OCI-LY7 (cell line): ENCODE measurements around the gene GSG1. TPM values are rescaled to one million over a fixed set of nuclear protein-coding genes. Genes with fewer than 3 reads are reported as not detected.

Source experiments
- BruUV-seq: library from RNA; stranded (reverse); fragments of 400-500 nt; replicated peaks from 2 replicates; lab custom pipeline; 2021; lab: Mats Ljungman, UMichigan
- CTCF ChIA-PET: fragments of 300-600 bp; sonication (Branson Sonifier 250); formaldehyde crosslinking; loops from one replicate; lab custom pipeline; 2022; ENCODE audit warnings: antibody characterized with exemption; ENCODE audit not compliant: unreplicated experiment; lab: Charles Lee
- POLR2A ChIA-PET: fragments of 300-600 bp; sonication (Branson Sonifier 250); formaldehyde crosslinking; loops from one replicate; lab custom pipeline; 2022; ENCODE audit warnings: antibody characterized with exemption; lab: Charles Lee
- DNase-seq: peaks from one replicate; pipeline ENCODE4 v3.0.0-alpha.2; 2015; ENCODE audit warnings: low spot score
- H2AFZ ChIP-seq: fragments of 200-600 bp; sonication (generic), shearing (Covaris generic); 2 replicates; pipeline ENCODE4 v1.6.1; 2014; ENCODE audit warnings: mild to moderate bottlenecking, antibody characterized with exemption, low read length, moderate library complexity
- H3K27ac ChIP-seq: fragments of 200-600 bp; sonication (generic); 2 replicates; pipeline ENCODE4 v1.5.1; 2014; ENCODE audit warnings: mixed run types, low read depth, mild to moderate bottlenecking, moderate library complexity, low read length, inconsistent platforms; ENCODE audit not compliant: poor library complexity, severe bottlenecking
- H3K36me3 ChIP-seq: fragments of 200-600 bp; sonication (generic); 2 replicates; pipeline ENCODE4 v1.6.1; 2014; ENCODE audit warnings: mild to moderate bottlenecking, antibody characterized with exemption, low read length, moderate library complexity, mixed read lengths; ENCODE audit not compliant: insufficient read depth
- H3K4me1 ChIP-seq: fragments of 200-600 bp; sonication (generic); 2 replicates; pipeline ENCODE4 v1.5.1; 2014; ENCODE audit warnings: mild to moderate bottlenecking, low read length; ENCODE audit not compliant: insufficient read depth, poor library complexity, severe bottlenecking
- H3K4me2 ChIP-seq: fragments of 200-600 bp; sonication (generic); 2 replicates; pipeline ENCODE4 v1.6.1; 2014; ENCODE audit warnings: mild to moderate bottlenecking, low read length
- H3K4me3 ChIP-seq: fragments of 200-600 bp; sonication (generic); 2 replicates; pipeline ENCODE4 v1.5.1; 2014; ENCODE audit warnings: mild to moderate bottlenecking, low read depth, low read length; ENCODE audit not compliant: poor library complexity, severe bottlenecking
- H3K79me2 ChIP-seq: fragments of 200-600 bp; sonication (generic); 2 replicates; pipeline ENCODE4 v1.6.1; 2016; ENCODE audit warnings: low read depth, mild to moderate bottlenecking, low read length, moderate library complexity, mixed read lengths; ENCODE audit not compliant: insufficient read depth
- H3K9me2 ChIP-seq: fragments of 200-600 bp; sonication (generic); 2 replicates; pipeline ENCODE4 v1.6.1; 2016; ENCODE audit warnings: mild to moderate bottlenecking, low read length, mixed read lengths; ENCODE audit not compliant: insufficient read depth
- H3K9me3 ChIP-seq: fragments of 200-600 bp; sonication (generic); 2 replicates; pipeline ENCODE4 v1.6.1; 2014; ENCODE audit warnings: mild to moderate bottlenecking, mixed run types, low read length, mixed read lengths
- H4K20me1 ChIP-seq: fragments of 200-600 bp; sonication (generic); 2 replicates; pipeline ENCODE4 v1.6.1; 2014; ENCODE audit warnings: mild to moderate bottlenecking, antibody characterized with exemption, low read length, moderate library complexity, mixed read lengths; ENCODE audit not compliant: insufficient read depth
- EZH2phosphoT487 ChIP-seq: fragments of 200-600 bp; sonication (generic); IDR thresholded peaks from 2 replicates; pipeline ENCODE4 v1.6.1; 2018; ENCODE audit warnings: low read depth, borderline replicate concordance, mild to moderate bottlenecking, mixed run types, antibody characterized with exemption, low read length, moderate library complexity, mixed read lengths
- intact Hi-C: fragments of 100-400 bp; cut with micrococcal nuclease; formaldehyde crosslinking; loops from one replicate; pipeline ENCODE4 v1.10.0; 2022; ENCODE audit not compliant: unreplicated experiment
- total RNA-seq, 2 experiments: library from RNA; depleted of rRNA in 1 of 2; stranded (reverse); fragments of >200 nt in 1 of 2; shearing (Covaris generic) in 1 of 2; gene quantifications; 2 replicates each; pipeline ENCODE4 v1.2.3, GENCODE V29; 2014 to 2022
- TF ChIP-seq, protein P1 (sequence below): fragments of 200-600 bp; sonication (generic); conservative IDR thresholded peaks from 2 replicates; pipeline ENCODE4 v1.5.1; 2014; ENCODE audit warnings: mild to moderate bottlenecking, antibody characterized with exemption, low read length, moderate library complexity, mixed read lengths

GSG1 gene
- total RNA-seq, 2 experiments from 2014 or later = not detected

DNA sequence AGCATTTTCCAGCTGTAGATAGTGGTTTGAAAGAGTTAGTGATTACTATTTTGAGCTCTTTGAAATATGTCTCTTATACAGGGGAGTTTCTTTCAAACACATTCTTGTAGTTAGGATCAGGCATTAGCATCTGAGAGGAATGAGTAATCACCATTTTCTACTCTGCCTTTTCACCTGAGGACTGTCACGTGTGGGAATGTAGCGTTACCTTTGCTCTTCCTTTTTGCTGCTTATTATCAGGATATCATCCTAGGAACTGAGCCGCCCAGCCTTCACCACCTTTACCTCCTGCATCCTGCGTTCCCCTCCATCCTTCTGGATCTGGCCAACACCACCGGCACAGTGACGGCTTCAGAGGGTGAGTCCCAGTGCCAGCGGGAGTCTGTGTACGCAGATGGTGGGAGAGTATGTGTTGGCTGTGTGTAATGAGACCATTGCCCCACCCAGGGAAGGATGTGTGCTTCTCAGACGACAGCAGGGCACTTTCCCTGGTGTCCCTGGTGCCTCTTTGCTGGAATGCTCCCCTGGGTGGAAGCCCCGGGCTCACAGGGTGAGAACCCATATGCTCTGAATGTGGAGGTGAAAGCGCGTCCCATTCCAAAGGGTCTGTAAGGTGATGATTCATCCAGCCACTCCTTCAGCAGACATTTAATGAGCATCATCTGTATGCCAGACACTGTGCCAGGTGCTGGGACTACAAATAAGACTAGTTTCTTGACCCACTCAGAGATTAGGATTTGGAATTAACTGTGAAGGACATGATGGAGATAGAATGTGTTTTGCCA, 27.5 kb downstream of the GSG1 start:
- Histone ChIP-seq H3K4me2 (no peak overlapping the region), H3K4me1 (no peaks in the 10 kb centered on the region), H3K27ac (no peak overlapping the region), H3K79me2 (no peaks in the 10 kb centered on the region), H3K9me2 (no peaks in the 10 kb centered on the region), H3K4me3 (no peak overlapping the region), H3K36me3 (no peaks in the 10 kb centered on the region), H4K20me1 (no peaks in the 10 kb centered on the region), H2AFZ (no peak overlapping the region), H3K9me3 (no peaks in the 10 kb centered on the region)
- BruUV-seq = no TSS peak
- POLR2A ChIA-PET = no interaction called here
- intact Hi-C loops = no loop called here
- no peak for DNase-seq
- TF ChIP-seq EZH2phosphoT487 = no peak
- TF ChIP-seq, protein P1, sequence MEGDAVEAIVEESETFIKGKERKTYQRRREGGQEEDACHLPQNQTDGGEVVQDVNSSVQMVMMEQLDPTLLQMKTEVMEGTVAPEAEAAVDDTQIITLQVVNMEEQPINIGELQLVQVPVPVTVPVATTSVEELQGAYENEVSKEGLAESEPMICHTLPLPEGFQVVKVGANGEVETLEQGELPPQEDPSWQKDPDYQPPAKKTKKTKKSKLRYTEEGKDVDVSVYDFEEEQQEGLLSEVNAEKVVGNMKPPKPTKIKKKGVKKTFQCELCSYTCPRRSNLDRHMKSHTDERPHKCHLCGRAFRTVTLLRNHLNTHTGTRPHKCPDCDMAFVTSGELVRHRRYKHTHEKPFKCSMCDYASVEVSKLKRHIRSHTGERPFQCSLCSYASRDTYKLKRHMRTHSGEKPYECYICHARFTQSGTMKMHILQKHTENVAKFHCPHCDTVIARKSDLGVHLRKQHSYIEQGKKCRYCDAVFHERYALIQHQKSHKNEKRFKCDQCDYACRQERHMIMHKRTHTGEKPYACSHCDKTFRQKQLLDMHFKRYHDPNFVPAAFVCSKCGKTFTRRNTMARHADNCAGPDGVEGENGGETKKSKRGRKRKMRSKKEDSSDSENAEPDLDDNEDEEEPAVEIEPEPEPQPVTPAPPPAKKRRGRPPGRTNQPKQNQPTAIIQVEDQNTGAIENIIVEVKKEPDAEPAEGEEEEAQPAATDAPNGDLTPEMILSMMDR = no peak
- CTCF ChIA-PET = no interaction called here

DNA sequence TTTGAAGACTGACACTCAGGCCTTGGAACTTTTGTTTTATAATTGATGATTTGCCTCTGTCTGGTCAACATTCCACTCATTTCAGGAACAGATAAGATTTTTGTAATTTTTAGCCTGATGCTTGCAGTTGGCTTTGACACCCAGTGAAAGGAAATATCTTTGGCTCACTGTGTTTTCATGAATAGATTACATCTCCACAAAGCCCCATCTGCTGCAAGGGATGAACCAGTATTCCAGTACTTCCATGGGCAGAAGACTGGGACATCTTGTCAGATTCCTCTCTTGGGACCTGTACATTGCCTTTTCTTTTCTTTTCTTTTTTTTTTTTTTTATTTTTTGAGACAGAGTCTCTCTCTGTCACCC, 28.4 kb downstream of the GSG1 start:
- H3K4me2 ChIP-seq = no peak overlapping the region
- no peaks in the 10 kb centered on the region for H3K9me3 ChIP-seq
- no peaks in the 10 kb centered on the region for H3K4me1 ChIP-seq
- no peak overlapping the region for H3K4me3 ChIP-seq
- no peaks in the 10 kb centered on the region for H3K36me3 ChIP-seq
- no peaks in the 10 kb centered on the region for H3K9me2 ChIP-seq
- no TSS peak for BruUV-seq
- TF ChIP-seq EZH2phosphoT487 = no peak
- TF ChIP-seq, protein P1 = no peak
- H3K27ac ChIP-seq = no peak overlapping the region
- no peaks in the 10 kb centered on the region for H3K79me2 ChIP-seq
- no peaks in the 10 kb centered on the region for H4K20me1 ChIP-seq
- POLR2A ChIA-PET = no interaction called here
- H2AFZ ChIP-seq = no peak overlapping the region
- intact Hi-C loops = no loop called here
- no peak for DNase-seq
- CTCF ChIA-PET = no interaction called here

DNA sequence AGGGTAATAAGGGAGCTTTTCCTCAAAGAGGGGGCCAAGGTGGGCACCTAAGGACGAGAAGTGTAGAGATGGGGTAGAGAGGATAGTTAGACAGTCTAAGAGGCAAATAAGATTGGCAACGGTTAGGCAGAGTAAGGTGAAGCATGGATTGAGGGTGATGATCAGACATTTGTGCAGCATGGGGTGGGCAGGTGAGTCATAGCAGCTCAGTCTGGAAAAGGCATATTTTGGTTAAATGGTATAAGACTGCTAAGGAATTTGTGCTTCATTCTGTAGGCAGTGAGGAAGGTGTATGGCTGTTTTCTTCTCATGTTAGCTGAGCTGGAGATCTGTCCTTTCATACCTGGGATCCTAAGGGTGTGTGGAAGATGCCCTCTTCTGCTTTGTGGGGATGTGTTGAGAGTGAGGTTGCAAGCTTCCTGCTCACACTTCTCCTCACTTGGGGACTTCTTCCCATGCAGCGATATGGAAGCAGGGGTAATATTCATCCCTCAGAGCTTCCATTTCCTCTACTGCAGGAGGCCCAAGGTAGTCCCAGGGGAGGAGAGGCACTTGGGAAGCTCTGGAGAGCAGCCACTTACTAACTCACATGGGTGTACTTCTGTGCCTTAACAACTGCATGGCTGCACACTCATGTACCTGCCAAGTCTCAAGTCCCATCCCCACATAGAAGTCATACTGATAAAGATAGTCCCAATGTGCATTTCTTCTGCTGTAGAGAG, 28.9 kb downstream of the GSG1 start:
- Histone ChIP-seq H2AFZ (no peak overlapping the region), H4K20me1 (no peaks in the 10 kb centered on the region), H3K79me2 (no peaks in the 10 kb centered on the region), H3K9me3 (no peaks in the 10 kb centered on the region), H3K4me2 (no peak overlapping the region), H3K36me3 (no peaks in the 10 kb centered on the region), H3K4me1 (no peaks in the 10 kb centered on the region), H3K9me2 (no peaks in the 10 kb centered on the region), H3K27ac (no peak overlapping the region), H3K4me3 (no peak overlapping the region)
- ChIA-PET POLR2A (no interaction called here), CTCF (no interaction called here)
- intact Hi-C loops = no loop called here
- DNase-seq = no peak
- TF ChIP-seq EZH2phosphoT487 = no peak
- TF ChIP-seq, protein P1 = no peak
- BruUV-seq = no TSS peak
